ENCODE data around the gene PXDN. TPM values are rescaled to one million over a fixed set of nuclear protein-coding genes. Genes with fewer than 3 reads are reported as not detected.

PXDN gene
- total and polyA plus RNA-seq, 10 of the 15 experiments (the other 5 are each of a cell fraction or from before 2014, with no cell fraction given), result 0.12 to 0.69 (median 0.23) TPM; not detected in 5

GRCh38 chr2:1736997-1737480 lies 7.3 kb downstream of the PXDN start:
- ChIA-PET SMC1A (ENCODE audit: uncharacterized antibody, unreplicated experiment) (interaction anchor here (0.6 kb wide), 1 partner anchor 271 kb away, joined by 8 read pairs; no protein-coding TSS in a partner anchor), RAD21 (ENCODE audit: unreplicated experiment) (no interaction called here), POLR2A (no interaction called here), CTCF (interaction anchor here (0.7 kb wide), 1 partner anchor 36 kb away, joined by 3 read pairs; no protein-coding TSS in a partner anchor)
- Histone ChIP-seq H3K9me3 (replicated peaks; ENCODE audit: control insufficient read depth, insufficient read depth, low read length) (no peaks in the 10 kb centered on the region), H3K4me2 (ENCODE audit: control insufficient read depth, insufficient read depth) (no peak overlapping the region), H4K20me1 (ENCODE audit: control insufficient read depth, insufficient read depth) (no peaks in the 10 kb centered on the region), H3K36me3 (ENCODE audit: control insufficient read depth in 2 of 2, insufficient read depth in 2 of 2, low read length in 1 of 2) (no peaks in the 10 kb centered on the region), H2AFZ (ENCODE audit: control insufficient read depth, low read depth, low read length) (no peak overlapping the region), H3K79me2 (ENCODE audit: control insufficient read depth, insufficient read depth, low read length) (no peaks in the 10 kb centered on the region), H3K27ac (ENCODE audit: control insufficient read depth, insufficient read depth) (no peak overlapping the region), H3K9ac (ENCODE audit: control insufficient read depth, insufficient read depth, low read length) (no peak overlapping the region), H3K27me3 (replicated peaks in 1 of 2; ENCODE audit: control insufficient read depth in 2 of 2, insufficient read depth in 2 of 2, low read length in 1 of 2) (no peaks in the 10 kb centered on the region; a peak in 1 of 4 replicates), H3K4me3 (no peak overlapping the region), H3K4me1 (ENCODE audit: control insufficient read depth, insufficient read depth, low read length) (no peaks in the 10 kb centered on the region)
- ATAC-seq (no peak), FAIRE-seq (no peak), DNase-seq (ENCODE audit: low read depth, low spot score) (no peak)
- in situ Hi-C loops (cut with MboI) (no loop called here), intact Hi-C loops (cut with micrococcal nuclease; ENCODE audit: unreplicated experiment) (no loop called here)
- 29% methylated on average over 17 of the region's 17 CpGs for WGBS (ENCODE audit: insufficient coverage, insufficient replicate concordance, low lambda C conversion rate, missing lambda C conversion rate)
- TF ChIP-seq SPI1 (IDR thresholded peaks at IDR 0.05; ENCODE audit: borderline replicate concordance, insufficient read depth, low read depth, low read length) (no peak), BCLAF1 (IDR thresholded peaks at IDR 0.05) (no peak), ASH2L (IDR thresholded peaks at IDR 0.05; ENCODE audit: borderline replicate concordance, low read depth) (no peak), ZZZ3 (IDR thresholded peaks at IDR 0.05; ENCODE audit: control insufficient read depth, insufficient read length, low read depth) (no peak), RAD51 (IDR thresholded peaks at IDR 0.05) (no peak), BCL11A (IDR thresholded peaks at IDR 0.05; ENCODE audit: low read depth, low read length) (no peak), E4F1 (IDR thresholded peaks at IDR 0.05; ENCODE audit: borderline replicate concordance, partially characterized antibody) (no peak), ATF2 (IDR thresholded peaks at IDR 0.05; ENCODE audit: low read length) (no peak), DPF2 (IDR thresholded peaks at IDR 0.05) (no peak), HDGF (IDR thresholded peaks at IDR 0.05) (no peak), EP300 (IDR thresholded peaks at IDR 0.05; ENCODE audit: borderline replicate concordance in 1 of 2, control insufficient read depth in 1 of 2, low read depth in 2 of 2, low read length in 2 of 2) (no peak), FOXM1 (IDR thresholded peaks at IDR 0.05; ENCODE audit: low read depth, low read length) (no peak)
- no TSS peak for BruUV-seq (replicated peaks)

Data from GM12878 (cell line).